NCI-H510A (cell line): ENCODE results near the gene NUP50.

Experiments used
- DNase-seq: peaks from one replicate; lab custom pipeline; 2025; lab: John Stamatoyannopoulos, UW

NUP50 gene

DNA sequence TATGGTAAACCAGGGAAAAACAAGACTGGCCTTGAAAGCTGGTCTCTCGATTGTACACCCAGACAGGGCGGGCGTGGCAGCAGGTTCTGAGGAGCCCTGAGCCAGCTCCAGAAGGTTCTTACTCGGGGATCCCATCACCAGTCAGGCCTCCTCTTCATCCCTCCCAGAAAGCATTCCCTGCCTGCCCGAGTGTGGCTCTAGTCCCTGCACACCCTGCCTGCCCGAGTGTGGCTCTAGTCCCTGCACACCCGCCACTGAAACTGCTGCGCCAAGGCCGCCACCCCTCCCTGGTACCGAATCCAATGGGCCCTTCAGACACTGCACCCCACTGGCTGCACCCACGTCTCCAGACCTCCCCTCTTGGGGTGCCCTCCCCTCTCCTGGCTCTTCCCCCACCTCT lies 46.9 kb downstream of the NUP50 start:
- no peak for DNase-seq

DNA sequence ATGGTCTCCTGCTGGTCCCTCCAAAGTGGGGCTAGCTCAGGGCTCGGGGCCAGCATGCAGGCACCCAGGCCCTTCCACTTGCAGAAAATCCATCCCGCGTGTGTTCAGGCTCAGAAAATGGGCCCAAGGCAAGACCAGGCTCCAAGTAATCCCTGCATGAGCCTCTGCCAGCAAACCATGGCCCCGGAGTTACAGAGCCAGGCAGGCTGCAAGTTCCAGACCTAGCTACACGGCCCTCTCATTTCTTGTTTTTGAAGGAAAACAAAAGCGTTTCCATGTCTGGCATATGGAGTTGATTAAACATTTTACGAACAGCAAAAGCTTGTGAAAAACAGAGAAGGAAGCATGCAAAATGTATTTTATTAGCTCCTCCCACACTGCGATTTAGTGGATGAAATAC lies 47.3 kb downstream of the NUP50 start:
- no peak for DNase-seq

DNA sequence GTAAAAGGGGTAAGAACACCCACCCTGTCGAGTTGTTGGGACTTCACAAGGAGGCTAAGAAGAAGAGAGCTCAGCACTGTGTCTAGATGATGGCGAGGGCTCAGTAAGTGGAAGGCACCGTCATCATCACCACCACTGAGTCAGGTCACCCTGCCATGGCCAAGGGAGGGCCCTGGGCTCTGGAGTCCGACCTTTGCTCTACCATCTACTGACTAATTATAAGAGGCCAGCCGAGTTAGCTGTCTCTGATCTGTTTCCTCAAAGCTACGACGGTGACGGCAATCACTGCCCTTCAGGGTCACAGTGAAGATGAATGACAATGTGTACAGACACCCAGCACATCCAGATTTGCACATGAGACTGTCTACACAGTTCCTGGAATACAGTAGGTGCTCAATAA lies 47.7 kb downstream of the NUP50 start:
- DNase-seq, result no peak

DNA sequence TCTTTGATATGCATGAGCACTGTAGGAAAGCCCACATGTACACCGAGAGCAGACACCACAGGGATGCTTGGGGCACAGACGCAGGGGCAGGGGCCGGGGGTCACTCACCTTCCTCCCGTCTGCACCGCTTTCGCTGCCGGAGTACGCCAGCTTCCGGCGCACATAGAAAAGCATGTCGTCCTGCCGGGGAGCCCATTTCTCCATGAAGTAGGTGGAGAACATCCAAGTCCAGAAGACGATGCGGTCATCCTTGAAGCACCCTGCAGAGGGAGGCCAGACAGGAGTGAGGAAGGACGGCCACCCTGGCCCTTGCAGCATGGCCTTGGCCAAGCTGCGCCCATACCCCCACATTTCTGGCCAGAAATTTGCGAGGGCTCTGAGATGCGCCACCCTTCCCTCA lies 48.1 kb downstream of the NUP50 start:
- no peak for DNase-seq

DNA sequence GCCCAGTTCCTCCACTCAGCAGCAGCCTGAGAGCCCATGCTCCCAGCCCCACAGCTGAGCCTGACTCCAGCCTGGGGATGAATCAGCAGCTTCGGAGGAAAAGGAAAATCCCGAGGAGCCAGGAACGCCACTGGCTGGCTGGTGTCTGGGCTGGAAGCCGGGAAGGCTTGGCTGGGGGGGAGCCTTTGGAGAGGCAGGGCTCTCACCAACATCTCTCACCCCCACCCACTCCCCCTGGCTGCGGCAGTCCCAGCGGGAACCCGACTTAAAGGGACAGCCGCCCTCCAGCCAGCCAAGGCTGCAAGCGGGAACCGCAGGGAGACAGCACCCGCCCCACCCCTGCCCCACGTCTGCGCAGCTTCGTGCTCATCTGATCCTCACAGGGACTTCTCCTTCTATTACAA lies 48.6 kb downstream of the NUP50 start:
- DNase-seq, result no peak

DNA sequence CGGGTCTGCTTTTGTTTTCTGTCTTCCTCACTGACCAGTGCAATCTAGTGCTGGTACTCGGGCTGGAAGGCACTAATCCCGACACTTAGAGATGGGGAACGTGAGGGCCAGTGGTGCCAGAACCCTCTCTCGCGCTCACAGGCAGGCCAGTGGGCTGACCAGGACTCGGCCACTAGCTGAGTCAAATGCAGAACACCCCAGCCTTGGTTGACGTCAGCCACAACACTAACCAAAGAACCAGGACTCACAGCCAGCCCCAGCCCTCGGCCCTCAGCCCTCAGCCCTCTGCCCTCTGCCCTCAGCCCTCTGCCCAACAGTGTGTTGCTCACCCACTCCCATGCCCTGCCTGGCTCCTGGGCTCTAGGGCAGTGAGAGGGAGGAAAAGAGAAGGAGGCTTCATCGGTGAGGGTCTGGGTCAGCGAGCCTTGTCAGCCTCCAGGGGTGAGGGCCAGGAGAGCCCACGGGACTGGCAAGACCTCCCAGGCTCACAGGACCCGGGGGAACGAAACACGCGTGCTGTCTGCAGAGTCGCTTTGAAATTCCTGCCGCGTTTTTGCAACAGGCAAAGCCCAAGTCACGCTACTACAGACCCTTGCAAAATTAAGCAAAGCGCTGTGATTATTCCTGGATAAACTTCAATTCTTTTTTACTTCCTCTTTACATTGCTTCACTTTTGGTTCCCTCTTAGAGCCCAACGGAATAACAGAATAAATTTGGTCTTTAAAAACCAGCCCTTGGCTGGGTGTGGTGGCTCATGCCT lies 49.4 kb downstream of the NUP50 start:
- DNase-seq, result no peak

DNA sequence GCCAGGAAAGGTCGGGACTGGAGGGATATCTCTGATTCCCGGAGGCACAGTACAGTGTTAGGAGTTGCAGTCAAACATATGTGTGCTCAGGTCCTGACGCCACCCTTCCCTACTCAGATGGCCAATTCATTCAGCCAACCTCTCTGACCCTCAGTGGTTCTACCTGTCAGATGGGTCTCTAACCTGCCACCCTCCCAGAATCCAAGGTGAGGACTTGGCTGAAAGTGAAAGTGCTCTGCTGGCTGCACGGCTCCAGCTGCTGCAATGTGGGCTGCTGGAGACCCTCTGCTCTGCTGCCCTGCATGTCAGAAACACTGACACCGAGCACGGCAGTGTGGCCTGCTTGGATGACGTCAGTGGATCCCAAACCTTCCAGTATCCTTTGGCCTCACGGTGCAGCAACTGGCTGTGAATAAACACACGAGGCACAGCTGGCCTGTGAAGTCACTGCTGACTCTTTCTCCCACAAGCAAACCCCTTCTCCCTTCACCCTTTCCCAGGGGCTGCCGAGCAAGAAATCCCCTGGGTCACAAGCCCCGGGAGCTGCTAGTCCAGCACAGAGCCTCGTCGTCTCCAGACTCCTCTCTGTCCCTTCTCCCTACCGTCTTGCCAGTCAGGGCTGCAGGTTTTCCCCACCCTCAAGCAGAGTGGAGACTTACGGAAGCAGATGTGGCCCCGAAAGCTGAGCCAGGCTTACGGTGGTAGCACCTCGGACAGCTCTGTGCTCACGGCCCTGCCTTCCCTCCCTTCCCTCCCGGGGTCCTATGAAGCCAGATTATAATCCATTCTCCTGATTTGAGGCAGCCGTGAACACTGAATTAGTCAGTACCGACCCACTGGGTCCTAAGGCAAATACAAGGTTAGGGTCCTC lies 52.6 kb downstream of the NUP50 start:
- DNase-seq, result no peak

DNA sequence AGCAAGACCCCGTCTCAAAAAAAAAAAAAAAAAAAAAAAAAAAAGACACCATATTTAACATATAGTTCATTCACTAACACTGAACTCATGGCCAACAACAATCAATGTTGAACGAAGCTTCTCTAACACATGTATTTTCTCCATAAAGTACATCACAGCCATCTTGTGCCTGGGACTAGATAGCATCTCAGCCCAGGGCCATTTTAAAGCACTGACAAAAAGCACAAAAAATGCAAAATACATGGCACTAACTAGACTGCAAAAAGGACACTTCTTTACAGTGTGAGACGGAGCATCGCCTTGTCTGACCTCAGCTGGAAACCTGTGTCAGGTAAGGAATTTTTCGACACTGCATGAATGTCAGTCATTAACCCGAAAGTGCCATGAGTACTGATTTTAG lies 53.6 kb downstream of the NUP50 start:
- DNase-seq, result no peak

DNA sequence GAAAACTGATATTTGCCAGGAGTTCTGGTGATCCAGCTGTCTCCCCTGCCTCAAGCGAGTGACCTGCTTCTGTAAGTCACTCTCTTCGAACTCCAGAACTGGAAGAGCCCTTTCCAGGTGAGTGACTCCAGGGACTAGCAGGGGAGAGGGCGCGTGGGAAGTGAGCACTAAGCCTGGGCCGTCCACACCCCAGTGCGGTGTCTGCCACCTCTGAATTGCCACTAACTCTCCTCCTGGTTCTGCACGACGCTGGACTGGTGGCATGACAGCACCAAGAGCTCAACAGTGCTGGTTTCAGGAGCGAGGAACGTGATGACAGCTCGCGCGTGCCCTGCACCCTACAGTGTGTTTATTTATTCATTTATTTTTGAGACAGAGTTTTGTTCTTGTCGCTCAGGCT lies 54.1 kb downstream of the NUP50 start:
- DNase-seq, result no peak

DNA sequence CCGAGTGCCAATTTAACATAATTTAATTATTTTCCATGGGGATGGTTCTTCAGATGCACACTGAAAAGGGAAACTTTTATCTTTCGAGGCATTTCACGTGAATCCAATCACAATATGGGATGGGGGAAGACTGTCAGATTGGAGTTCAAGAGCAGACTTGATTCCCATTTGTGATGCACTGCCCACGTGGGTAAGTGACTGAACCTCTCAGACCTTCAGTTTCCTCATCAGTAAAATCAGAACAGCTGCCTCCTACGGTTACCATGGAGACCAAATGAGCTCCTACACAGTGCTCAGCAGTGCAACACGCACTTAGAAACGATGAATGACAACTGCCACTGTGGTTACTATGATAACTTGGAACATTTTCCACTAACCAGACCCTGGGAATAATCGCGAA lies 55.3 kb downstream of the NUP50 start:
- no peak for DNase-seq

DNA sequence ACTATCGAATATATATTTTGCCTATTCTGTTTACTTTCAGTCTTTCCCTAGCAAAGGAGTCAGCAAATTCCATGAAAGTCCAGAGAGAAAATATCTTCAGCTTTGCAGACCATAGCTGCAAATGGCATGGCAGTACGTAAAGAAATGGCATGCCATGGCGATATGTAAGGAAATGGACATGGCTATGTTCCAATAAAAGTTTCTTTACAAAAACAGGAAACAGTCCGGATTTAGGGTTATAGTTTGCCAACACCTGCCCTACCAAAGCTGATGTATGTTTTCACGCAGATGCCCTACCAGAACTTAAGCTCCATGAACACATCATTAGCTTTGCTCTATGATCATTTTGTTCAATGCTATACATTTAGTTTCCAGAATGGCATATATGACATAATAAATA lies 57.5 kb downstream of the NUP50 start:
- no peak for DNase-seq

DNA sequence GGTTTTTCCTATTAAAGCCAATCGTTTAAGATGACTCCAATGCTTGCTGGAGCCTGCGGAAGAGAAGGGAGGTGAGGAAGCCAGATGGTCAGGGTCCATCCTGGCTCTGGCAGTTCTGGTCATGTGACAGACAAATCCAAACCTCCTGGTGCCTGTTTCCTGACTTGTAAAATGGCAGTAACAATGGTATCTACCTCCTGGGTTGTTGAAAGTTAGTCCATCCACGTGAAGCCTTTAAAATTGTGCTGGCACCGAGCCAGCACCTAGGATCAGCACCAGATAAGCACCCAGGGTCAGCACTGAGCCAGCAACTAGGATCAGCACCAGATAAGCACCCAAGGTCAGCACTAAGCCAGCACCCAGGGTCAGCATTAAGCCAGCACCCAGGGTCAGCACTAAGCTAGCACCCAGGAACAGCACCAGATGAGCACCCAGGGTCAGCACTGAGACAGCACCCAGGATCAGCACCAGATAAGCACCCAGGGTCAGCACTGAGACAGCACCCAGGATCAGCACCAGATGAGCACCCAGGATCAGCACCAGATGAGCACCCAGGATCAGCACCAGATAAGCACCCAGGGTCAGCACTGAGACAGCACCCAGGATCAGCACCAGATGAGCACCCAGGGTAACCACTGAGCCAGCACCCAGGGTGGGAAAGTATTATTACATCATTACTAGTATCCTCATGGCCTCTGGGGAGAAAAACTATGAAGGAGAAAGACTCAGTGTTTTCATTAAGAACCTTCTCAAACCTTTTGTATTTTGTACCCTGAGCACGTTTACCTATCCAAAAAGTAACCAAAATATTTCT lies 59.8 kb downstream of the NUP50 start:
- DNase-seq, result no peak

DNA sequence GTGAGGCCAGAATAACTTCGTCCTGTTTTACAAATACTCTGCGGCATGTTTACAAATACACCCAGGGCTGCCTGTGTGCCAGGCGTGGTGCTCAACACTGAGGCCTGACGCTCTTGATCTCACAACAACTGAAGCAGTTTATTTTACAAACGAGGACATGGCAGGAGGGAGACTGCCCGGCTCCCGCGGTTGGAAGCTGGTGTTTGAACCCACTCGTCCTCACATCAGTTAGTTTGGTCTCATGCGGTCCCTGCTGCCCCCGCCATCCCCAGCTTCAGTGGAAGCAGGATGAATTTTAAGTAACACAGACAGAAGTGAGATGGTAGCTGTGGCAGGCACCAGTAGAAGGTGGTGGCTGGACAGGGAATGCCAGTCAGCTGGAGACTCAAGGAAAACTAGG lies 60.6 kb downstream of the NUP50 start:
- DNase-seq, result no peak

DNA sequence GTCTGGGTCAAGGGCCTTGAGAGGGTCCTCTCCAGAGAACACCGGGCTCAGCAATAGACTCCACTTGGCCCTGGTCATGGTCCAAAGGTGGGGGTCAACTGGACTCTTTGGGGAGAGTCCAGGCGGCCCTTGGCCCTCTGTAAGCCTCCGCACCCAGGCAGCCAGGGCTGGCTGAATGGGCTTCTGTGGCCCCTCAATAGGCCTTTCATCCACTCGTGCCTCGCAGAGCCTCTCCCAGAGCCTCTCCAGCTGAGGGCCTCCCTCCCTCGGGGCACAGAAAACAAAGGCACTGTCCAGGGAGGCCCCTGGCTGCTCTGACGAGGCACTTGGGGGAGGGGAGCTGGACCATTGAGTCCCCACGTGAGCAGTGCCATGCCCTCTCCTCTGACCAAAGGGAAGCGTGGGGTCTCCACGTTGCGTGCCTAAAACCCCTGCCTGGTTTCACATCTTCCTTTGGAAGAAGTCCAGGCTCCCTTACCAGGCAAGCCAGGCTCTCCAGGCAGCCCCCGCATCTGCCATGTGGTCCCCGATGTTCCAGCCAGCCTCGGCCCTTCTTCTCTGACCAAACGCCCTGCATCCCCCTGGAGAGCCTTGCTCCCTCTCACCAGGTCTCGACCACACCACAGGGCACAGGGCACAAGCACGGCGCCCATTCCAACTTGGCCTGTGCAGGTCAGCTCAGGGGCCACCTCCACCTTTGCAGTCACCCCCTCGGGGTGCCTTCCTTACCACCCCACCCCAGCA lies 61.4 kb downstream of the NUP50 start:
- no peak for DNase-seq

DNA sequence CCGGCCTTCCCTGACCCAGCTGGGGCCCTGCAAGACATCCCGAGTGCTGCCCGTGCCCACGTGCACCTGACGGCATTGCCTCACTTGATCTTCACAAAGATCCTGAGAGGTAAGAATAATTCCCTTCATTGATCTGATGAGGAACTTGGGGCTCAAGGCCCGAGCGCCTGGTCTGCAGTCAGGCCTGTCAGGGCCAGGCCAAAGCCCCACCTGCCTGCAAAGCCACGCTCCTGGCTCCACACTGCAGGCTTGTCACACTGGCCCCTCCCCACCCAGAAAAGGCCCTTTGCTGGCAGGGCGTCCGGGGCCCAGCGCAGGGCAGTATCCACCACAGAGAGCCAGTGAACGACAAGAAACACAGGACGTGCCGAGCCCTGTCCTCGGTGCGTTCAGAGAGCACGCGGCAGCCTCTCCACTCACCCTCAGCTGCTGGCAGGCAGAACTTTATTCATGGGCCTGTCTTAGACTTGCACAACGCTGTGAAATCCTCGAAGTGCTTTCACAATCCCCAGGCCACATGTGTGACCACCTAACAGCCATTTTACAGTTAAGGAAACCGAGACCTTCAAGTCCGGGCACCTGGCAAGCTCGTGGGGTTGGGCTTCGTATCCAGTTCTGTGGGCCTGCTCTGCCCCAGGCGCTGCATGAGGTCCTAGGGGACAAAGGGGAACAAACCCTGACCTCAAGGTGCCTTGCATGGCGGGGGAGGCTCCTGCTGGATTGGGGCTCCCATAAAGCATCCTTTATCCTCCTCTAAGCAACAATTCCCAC lies 62.2 kb downstream of the NUP50 start:
- DNase-seq, result no peak

DNA sequence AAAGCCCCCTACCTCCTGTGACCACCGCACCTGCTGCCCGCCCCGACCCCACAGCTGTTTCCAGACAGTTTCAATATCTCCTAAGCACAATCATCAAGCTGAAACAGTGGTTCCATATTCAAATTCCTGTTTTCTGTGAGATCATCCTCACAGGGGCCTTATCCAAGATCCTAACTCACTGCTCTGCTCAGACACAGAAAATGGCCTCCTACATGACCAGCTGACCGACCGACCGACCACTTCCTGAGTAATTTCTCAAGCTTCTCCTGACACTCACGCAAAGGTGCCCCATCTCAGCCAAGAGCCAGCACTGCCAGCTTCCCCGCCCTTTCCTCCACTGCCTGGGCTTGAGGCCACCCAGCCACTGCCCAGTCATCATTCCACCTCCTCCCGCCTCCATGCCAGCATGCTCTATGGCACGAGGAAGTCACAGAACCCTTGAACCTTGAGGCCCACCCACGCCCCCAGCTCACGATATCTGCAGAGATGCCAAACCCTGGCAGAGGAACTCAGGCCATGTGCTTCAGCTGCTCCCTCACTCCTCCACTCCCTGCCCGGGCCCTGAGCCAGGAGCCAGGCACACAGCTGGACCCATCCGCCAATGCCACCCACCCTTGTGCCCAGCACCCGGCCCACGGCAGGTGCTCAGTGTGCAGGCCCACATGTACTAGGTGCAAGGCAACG lies 62.9 kb downstream of the NUP50 start:
- DNase-seq, result no peak

DNA sequence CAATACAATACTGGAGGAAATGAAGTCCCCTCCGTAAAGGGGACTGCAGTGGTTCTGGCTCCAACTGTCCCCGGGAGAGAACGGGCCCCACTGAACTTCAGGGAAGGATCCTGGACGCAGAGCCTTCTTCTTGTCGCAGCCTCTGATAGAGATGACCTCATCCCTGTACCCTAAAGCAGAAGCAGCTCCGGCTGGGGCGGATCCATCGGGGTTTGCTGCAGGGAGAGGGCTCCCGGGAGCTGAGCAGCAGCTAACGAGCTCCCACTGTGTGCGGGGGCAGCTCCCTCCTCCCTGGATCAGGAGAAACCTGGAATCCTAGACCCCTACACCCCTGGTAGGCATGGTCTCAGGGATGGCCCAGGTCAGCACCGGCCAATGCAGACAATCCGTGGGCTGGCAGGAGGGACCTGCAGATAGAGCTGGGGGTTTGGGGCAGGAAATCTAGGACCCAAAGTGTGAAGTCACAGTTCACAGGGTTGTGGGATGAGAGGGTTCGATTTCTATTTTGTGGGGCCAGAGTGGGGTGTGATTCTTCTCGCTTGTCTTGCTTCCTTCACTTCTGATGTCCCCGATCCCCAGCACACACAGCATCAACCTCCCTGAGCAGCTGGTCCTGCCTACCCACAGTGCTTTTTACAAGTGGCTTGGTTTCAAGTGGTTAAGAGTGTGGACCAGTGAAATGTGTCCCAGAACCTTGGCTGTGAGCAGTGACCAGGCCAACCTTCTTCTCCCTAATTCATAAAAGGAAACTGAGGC lies 64.1 kb downstream of the NUP50 start:
- no peak for DNase-seq

DNA sequence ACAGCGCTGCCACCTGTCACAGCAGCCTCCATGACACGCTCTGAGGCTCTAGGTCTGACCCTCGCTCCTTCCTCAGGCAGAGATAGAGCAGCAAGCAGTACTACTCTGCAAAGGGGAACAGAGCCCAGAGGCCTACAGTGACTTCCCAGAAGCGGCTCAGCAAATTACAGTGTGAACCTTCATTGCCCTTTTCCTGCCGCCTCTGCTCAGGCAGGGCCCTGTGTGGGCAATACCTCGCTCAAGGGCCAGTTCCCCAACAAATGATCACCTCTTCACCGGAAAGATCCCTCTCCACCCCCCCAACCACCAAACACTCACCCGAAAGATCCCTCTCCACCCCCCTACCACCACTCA lies 64.7 kb downstream of the NUP50 start:
- no peak for DNase-seq

DNA sequence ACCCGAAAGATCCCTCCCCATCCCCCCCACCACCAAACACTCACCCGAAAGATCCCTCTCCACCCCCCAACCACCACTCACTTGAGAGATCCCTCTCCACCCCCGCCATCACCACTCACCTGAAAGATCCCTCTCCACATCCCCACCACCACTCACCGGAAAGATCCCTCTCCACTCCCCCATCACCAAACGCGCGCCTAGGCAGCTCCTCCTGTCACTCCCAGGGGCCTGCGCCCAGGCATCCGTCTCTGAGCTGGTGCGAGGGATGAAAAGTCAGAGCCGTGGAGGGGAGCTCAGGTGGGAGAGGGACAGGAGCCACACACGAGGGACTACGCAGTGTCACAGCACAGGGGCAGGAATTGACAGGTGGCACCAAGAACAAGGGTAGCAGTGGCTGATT lies 65.5 kb downstream of the NUP50 start:
- DNase-seq, result no peak
